Right cardiac atrium (tissue), 5 donors: Measurements from ENCODE around the gene DCAF7. TPM values are rescaled to one million over a fixed set of nuclear protein-coding genes. Genes with fewer than 3 reads are reported as not detected.

Source experiments
- ATAC-seq, 2 donors: fragments of 200-7000 bp; cut with Tn5 transposase; one replicate each; pipeline versions ENCODE4 v1.8.0 to v1.9.1; 2020; ENCODE audit warnings: moderate library complexity in 2 of 2, mild to moderate bottlenecking in 1 of 2
- DNase-seq, 3 donors: peaks; one replicate each; pipeline ENCODE4 v3.0.0-alpha.2; 2020
- H3K27ac ChIP-seq: one replicate; pipeline ENCODE4 v1.5.1; 2013; ENCODE audit warnings: mild to moderate bottlenecking, low read length, control low read depth, moderate library complexity
- H3K27me3 ChIP-seq: one replicate; pipeline ENCODE4 v1.6.1; 2013; ENCODE audit not compliant: control insufficient read depth, insufficient read depth
- H3K4me1 ChIP-seq: one replicate; pipeline ENCODE4 v1.6.1; 2013; ENCODE audit warnings: low read length; ENCODE audit not compliant: control insufficient read depth, insufficient read depth
- H3K4me3 ChIP-seq: one replicate; pipeline ENCODE4 v1.5.1; 2013; ENCODE audit warnings: low read length, control low read depth
- H3K9me3 ChIP-seq: one replicate; pipeline ENCODE4 v1.6.1; 2013; ENCODE audit warnings: low read length; ENCODE audit not compliant: control insufficient read depth
- WGBS: extraction: QIAGEN DNeasy Blood & Tissue Kit; methylation state at CpG from one replicate; pipeline ENCODE4 v1.1.7; 2013; 5-methylcytosine and 5-hydroxymethylcytosine counted together
- intact Hi-C, 4 donors: fragments of 100-400 bp; cut with DNase I; formaldehyde crosslinking; loops; one replicate each; pipeline versions ENCODE4 v1.11.0 to v1.14.0; 2022 to 2023
- polyA plus RNA-seq: library from polyadenylated mRNA; stranded (reverse); fragments of 200-250 nt; gene quantifications from one replicate; pipeline ENCODE4 v1.2.3, GENCODE V29; 2013
- total RNA-seq, 4 donors: library from RNA; stranded (reverse); fragmentation: NEBNext Ultra II Directional; extraction: Animal tissue kit (Norgen Biotek cat#: 25700); gene quantifications; one replicate each; pipeline ENCODE4 v1.2.1, GENCODE V29; 2021
- donor health status: healthy with polysubstance abuse.
- donor health status: DM: no; HTN: yes; CAD: no.
- donor health status: DM: no; HTN: no; CAD: no.
- donor health status: DM: no; HTN: yes; CAD: no; lungs with severe emphysema.
- donor health status: DM: yes; HTN: yes; CAD: no.

Gene DCAF7
- total and polyA plus RNA-seq, 5 donors = 15.1 to 57.3 (median 48.6) TPM

DNA sequence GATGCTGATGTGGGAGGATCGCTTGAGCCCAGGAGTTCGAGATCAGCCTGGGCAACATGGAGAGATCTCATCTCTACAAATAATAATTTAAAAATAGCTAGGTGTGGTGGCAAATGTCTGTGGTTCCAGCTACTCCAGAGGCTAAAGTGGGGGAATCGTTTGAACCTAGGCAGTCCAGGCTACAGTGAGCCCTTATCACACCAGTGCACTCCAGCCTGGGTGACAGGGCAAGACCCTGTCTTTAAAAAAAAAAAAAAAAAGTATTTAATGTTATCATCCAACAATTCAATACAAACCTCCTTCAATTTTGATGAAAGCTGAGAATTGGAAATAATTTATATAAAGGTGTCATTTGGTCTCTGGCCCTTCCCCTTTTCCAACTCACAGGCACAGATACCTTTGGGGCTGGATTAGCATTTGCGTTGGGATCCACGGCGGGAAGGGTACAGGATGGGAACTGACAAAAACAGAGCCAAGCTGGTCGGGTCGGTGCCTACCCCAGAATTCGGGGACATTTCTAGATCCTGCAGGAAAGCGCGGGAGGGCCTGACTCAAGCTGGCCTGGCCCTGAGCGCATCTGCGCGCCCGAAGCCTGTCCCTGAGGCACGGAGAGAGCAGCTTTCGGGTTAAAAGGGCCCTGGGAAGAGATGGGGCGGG is 860 bp upstream of the DCAF7 start:
- Histone ChIP-seq H3K27ac (peak overlapping the region; percentile 57), H3K4me1 (peaks cover 3% of the 10 kb centered on the region), H3K4me3 (peak overlapping the region; percentile 48), H3K27me3 (no peaks in the 10 kb centered on the region), H3K9me3 (no peaks in the 10 kb centered on the region)
- DNase-seq = peak in 1 of 3 donors; percentile 21
- ATAC-seq = peak in 1 of 2 donors; percentile 33
- 16% methylated on average over 18 of the region's 18 CpGs for WGBS
- intact Hi-C loops = no loop called here

DNA sequence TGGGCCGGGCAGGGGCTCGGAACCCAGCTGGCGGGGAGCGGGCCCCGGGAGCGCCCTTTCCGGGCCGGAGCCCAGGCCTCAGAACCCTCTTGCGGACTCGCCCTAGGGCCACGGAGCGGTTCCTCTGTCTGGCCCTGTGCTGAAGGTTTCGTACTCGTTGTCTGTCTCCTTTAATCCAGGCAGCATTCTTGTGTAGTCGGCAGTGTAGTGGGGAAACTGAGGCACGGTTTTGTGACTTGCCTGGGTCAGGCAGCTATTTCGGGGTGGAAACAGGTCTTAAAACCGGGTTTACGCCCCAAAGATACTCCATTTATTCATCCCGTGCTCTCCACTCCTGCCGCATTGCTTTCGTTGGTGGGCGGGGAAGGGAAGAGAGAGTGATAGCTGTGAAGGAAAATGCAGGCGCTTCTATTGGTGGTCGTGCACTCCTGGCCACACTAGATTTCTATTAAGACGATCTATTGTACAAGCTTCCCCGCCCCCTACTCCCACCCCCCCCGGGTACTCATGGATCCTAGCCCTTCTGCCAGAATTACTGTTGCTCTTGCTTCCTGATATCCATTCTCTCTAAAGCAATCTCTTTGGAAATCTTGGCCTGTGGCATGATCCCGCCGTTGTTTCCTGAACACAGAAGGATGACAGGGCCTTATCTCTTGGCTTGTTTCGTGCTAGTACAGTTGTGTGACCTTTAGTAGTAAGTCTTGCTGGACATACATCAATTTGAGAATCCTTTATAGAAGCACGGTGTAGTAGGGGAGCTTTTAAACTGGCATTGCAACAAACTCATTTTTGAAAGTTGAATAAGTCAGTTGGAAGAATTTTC is 751 bp downstream of the DCAF7 start:
- intact Hi-C loops = no loop called here
- H3K9me3 ChIP-seq = no peaks in the 10 kb centered on the region

DNA sequence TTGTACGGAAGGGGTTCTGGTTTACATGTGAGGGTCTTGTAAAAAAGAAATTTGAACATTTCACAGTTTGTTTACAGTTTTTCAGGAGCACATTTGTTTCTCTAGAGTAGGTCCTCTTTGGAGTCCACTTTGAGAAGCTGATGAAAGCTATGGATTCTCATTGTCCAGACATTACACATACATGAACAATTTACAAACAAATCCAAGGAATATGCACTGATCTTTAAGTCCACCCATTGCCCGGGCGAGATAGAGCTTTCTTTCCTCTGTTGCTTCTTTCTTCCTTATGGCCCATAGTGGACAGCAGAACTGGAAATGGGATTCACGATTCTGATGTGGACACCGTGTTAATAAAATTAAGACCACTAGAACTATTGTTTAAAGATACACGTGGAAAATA is 1.9 kb downstream of the DCAF7 start:
- no peak for ATAC-seq
- H3K9me3 ChIP-seq = no peaks in the 10 kb centered on the region
- peaks cover 3% of the 10 kb centered on the region for H3K4me1 ChIP-seq
- 44% methylated on average over 6 of the region's 6 CpGs for WGBS
- no peaks in the 10 kb centered on the region for H3K27me3 ChIP-seq
- no peak for DNase-seq
- intact Hi-C loops = no loop called here
- H3K27ac ChIP-seq = no peak overlapping the region
- peak overlapping the region; percentile 86 for H3K4me3 ChIP-seq

More for the DNA sequence above, 751 bp downstream of the DCAF7 start:
- Histone ChIP-seq H3K4me1 (peaks cover 3% of the 10 kb centered on the region), H3K27ac (peak overlapping the region; percentile 83), H3K4me3 (peak overlapping the region; percentile 86), H3K27me3 (no peaks in the 10 kb centered on the region)
- DNase-seq (peak in 1 of 3 donors; percentile 32), ATAC-seq (peak; percentile 5 to 34)
- 0% methylated on average over 32 of the region's 32 CpGs for WGBS

DNA sequence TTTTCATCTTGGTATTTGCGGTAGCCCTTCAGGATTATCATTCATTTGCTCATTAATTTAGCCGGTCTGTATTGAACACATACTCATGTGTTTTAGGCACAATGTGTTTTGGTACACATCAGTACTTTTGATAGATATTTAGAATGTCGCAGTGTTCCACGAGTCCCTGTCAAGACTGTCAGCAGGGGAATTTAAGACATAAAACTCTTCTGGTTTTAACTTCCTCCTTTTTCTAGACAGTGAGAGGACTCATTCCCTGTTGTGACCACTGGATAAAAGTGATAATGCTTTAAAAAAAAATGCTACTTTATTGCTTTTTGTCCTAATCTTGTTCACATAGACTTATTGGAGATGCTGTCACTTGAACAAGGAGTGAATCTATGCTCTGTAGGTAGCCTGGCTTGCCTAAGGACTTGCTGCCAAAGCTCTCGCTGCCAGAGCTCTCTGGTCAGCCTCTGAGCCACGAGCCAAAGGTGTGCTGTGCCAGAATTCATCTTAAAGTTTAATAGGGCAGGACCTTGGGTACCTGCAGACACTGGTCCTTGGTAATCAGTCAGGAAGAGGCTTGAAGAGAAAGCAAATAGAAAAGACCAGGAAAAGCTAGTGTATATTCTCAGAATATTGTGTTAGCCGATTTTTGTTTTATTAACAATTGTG is 5.4 kb downstream of the DCAF7 start:
- no peak overlapping the region for H3K4me3 ChIP-seq
- peaks cover 3% of the 10 kb centered on the region for H3K4me1 ChIP-seq
- WGBS = 75% methylated on average over 7 of the region's 7 CpGs
- ATAC-seq = no peak
- no peaks in the 10 kb centered on the region for H3K9me3 ChIP-seq
- H3K27me3 ChIP-seq = no peaks in the 10 kb centered on the region
- intact Hi-C loops = no loop called here
- DNase-seq = no peak
- H3K27ac ChIP-seq = no peak overlapping the region

DNA sequence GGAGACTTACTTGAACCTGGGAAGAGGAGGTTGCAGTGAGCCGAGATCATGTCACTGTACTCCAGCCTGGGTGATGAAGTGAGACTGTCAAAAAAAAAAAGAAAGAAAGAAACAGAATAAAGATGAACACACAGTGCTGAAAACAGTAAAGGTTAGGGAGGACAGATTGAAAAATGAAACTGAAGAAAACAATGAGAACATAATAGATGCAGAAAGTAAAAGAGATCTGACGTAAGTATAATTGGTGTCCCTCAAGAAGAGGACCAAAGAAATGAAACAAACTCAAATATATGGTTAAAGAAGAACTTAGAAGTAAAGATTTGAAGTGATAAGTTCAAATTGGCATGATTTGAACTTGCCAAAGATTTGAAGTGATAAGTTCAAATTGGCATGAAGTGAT is 7.1 kb downstream of the DCAF7 start:
- Histone ChIP-seq H3K4me3 (no peak overlapping the region), H3K27ac (no peak overlapping the region), H3K4me1 (peaks cover 2% of the 10 kb centered on the region), H3K27me3 (no peaks in the 10 kb centered on the region), H3K9me3 (no peaks in the 10 kb centered on the region)
- no peak for ATAC-seq
- intact Hi-C loops = no loop called here
- 95% methylated on average over 2 of the region's 2 CpGs for WGBS
- no peak for DNase-seq

DNA sequence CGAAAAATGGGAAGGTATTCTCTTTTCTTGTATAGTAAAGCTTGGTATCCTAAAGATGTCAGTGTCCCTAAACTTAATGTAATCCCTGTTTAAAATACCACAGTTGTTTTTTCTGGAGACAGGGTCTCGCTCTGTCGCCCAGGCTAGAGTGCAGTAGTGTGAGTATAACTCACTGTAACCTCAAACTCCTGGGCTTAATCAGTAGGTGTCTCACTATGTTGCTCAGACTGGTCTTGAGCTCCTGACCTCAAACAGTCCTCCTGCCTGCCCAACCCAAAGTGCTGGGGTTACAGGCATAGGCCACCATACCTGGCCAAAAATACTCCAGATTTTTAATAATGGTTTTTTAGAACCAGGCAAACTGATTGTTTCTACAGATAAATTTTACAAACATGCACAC is 8.2 kb downstream of the DCAF7 start:
- 92% methylated on average over 3 of the region's 3 CpGs for WGBS

DNA sequence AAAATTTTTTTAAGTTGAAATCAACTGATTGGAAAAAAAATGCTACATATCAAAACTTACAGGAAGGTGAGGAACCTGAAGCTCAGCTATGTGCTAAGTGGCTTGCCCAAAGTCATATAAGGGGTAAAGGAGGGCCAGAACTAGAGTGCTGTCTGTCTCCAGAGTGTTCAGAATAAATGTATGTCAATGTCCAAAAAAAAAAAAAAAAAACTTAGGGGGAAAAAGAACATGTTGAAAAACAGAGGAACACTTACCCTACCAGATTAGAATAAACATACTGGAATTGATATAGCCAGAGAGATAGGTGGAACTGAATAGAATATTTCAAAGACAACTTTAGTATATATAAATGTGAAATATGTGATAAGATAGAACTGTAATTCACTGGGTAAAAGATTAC is 11.5 kb downstream of the DCAF7 start:
- DNase-seq = no peak
- Histone ChIP-seq H3K27me3 (no peaks in the 10 kb centered on the region), H3K4me3 (no peak overlapping the region), H3K9me3 (no peaks in the 10 kb centered on the region), H3K27ac (no peak overlapping the region), H3K4me1 (peaks cover 3% of the 10 kb centered on the region)
- ATAC-seq = no peak
- intact Hi-C loops = no loop called here

More for the DNA sequence above, 8.2 kb downstream of the DCAF7 start:
- no peak overlapping the region for H3K27ac ChIP-seq
- peaks cover 3% of the 10 kb centered on the region for H3K4me1 ChIP-seq
- ATAC-seq (no peak), DNase-seq (no peak)
- no peak overlapping the region for H3K4me3 ChIP-seq
- H3K27me3 ChIP-seq = no peaks in the 10 kb centered on the region
- intact Hi-C loops = no loop called here
- H3K9me3 ChIP-seq = no peaks in the 10 kb centered on the region

DNA sequence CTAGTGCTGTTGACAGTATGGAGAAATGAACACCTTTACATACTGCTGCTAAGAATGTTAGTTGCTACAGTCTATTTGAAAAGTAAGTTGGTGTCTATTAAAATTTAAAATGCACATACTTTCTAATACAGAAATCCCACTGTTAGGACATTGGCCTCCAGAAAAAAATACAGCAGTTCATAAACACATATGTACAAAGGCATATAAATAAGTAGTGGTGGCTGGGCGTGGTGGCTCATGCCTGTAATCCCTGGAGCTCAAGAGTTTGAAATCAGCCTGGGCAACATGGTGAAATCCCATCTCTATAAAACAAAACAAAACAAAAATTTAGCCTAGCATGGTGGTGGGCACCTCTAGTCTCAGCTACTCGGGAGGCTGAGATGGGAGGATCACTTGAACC is 13.1 kb downstream of the DCAF7 start:
- no peaks in the 10 kb centered on the region for H3K9me3 ChIP-seq
- H3K4me3 ChIP-seq = no peak overlapping the region
- H3K27me3 ChIP-seq = no peaks in the 10 kb centered on the region
- H3K4me1 ChIP-seq = peaks cover 3% of the 10 kb centered on the region
- 100% methylated on average over 2 of the region's 2 CpGs for WGBS
- DNase-seq = no peak
- no peak for ATAC-seq
- no peak overlapping the region for H3K27ac ChIP-seq
- intact Hi-C loops = no loop called here

DNA sequence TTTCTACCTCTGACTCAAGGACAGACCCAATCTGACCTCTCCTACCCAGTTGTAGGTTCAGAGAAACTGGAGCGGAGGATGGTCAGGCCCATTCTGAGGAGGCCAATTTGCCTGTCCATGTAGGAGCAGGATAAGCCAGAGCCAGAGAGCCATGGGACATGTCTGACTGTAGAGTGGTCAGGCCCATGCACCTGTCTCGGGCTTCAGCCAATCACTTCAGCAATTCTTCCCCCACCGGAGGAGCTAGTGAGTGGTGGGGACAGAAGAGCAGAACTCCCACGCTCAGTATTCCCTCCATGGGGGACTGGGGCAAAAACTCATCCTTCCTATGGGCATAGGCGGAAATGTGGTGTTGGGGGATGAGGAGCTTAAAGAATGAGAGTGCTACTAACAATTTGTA is 14.3 kb downstream of the DCAF7 start:
- Histone ChIP-seq H3K9me3 (no peaks in the 10 kb centered on the region), H3K4me1 (peaks cover 3% of the 10 kb centered on the region), H3K4me3 (no peak overlapping the region), H3K27me3 (no peaks in the 10 kb centered on the region), H3K27ac (no peak overlapping the region)
- ATAC-seq (no peak), DNase-seq (no peak)
- intact Hi-C loops = no loop called here
- WGBS = 95% methylated on average over 5 of the region's 5 CpGs

DNA sequence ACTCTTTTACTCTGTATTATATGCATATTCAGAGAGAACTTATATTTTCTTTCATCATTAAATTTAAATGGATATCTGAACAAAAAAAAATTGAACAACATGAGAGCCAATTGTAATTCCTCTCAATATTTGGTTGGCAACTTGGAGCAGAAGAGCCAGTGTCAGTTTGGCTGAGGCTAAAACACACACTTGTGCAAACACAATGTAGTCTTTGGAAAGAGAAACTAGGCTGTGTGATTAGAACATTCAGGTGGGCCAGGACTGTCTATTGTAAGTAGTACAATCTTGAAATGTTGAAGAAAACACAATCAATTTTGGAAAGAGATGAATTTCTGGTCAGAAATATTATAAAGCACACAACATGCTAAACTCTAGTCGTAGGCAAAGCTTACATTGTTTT is 17.0 kb downstream of the DCAF7 start:
- Histone ChIP-seq H3K9me3 (no peaks in the 10 kb centered on the region), H3K27ac (no peak overlapping the region), H3K27me3 (no peaks in the 10 kb centered on the region), H3K4me3 (no peak overlapping the region), H3K4me1 (peaks cover 1% of the 10 kb centered on the region)
- WGBS = 93% methylated on average over 1 of the region's 1 CpG
- DNase-seq (no peak), ATAC-seq (no peak)
- intact Hi-C loops = no loop called here

DNA sequence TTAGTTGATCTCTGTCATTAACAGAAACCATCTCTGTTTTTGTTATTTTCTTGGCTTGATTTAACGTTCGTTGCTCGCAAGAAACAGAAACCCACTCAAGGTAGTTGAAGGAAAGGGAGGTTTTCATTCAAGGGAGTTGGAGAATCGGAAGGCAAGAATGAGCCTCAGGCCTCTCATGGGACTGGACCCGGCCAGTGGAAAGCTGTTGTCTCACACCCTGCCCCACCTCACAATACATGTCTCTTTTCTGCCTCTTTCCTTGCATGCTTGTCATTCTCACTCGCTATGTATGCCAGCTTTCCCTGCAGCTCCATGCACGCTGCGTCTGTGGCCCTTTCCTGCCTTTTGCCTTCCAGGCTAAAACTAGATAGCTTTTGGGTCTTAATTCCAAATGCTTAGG is 18.3 kb downstream of the DCAF7 start:
- no peak for ATAC-seq
- no peak for DNase-seq
- no peak overlapping the region for H3K4me3 ChIP-seq
- no peaks in the 10 kb centered on the region for H3K4me1 ChIP-seq
- no peaks in the 10 kb centered on the region for H3K9me3 ChIP-seq
- 68% methylated on average over 8 of the region's 8 CpGs for WGBS
- intact Hi-C loops = no loop called here
- no peak overlapping the region for H3K27ac ChIP-seq
- H3K27me3 ChIP-seq = no peaks in the 10 kb centered on the region
